Esophagus squamous epithelium (tissue), 5 donors: ENCODE measurements around the gene AAMDC. TPM values are rescaled to one million over a fixed set of nuclear protein-coding genes. Genes with fewer than 3 reads are reported as not detected.
"Not testable (repeated sequence)": the region's sequence is repeated elsewhere in the genome, so short reads cannot be mapped to it uniquely, and the experiment has no call there.

Source experiments
- DNase-seq: peaks from one replicate; lab custom pipeline; 2025; lab: John Stamatoyannopoulos, UW
- H3K27ac ChIP-seq, 4 donors: fragments of 200-600 bp; sonication (generic); one replicate each; pipeline ENCODE4 v1.5.1; 2016 to 2019; ENCODE audit warnings: mild to moderate bottlenecking in 1 of 4
- H3K27me3 ChIP-seq, 4 donors: fragments of 200-600 bp; sonication (generic); 1 replicate in 3 of 4; 2 replicates in 1 of 4; pipeline versions ENCODE4 v1.5.1 to v1.6.0; 2017 to 2021; ENCODE audit warnings: antibody characterized with exemption in 1 of 4
- H3K36me3 ChIP-seq, 3 donors: fragments of 200-600 bp; sonication (generic); one replicate each; pipeline ENCODE4 v1.5.1; 2016 to 2019
- H3K4me1 ChIP-seq, 3 donors: fragments of 200-600 bp; sonication (generic); one replicate each; pipeline ENCODE4 v1.5.1; 2017 to 2019
- H3K4me3 ChIP-seq, 4 donors: fragments of 200-600 bp; sonication (generic); 1 replicate in 3 of 4; 2 replicates in 1 of 4; pipeline ENCODE4 v1.5.1; 2016 to 2019; ENCODE audit warnings: mild to moderate bottlenecking in 2 of 4, moderate library complexity in 1 of 4
- H3K9me3 ChIP-seq, 3 donors: fragments of 200-600 bp; sonication (generic); one replicate each; pipeline ENCODE4 v1.5.1; 2016 to 2019
- CTCF ChIP-seq, 6 experiments: fragments of 450-650 bp in 4 of 6; fragments of 200-600 bp in 2 of 6; sonication (generic) in 2 of 6; IDR thresholded peaks; one replicate each; pipeline ENCODE4 v1.5.1; 2016 to 2019; ENCODE audit warnings: antibody characterized with exemption in 6 of 6, mild to moderate bottlenecking in 4 of 6, moderate library complexity in 4 of 6
- POLR2A ChIP-seq, 4 donors: fragments of 450-650 bp; IDR thresholded peaks; one replicate each; pipeline ENCODE4 v1.6.1; 2017; ENCODE audit warnings: antibody characterized with exemption in 4 of 4, mild to moderate bottlenecking in 4 of 4, moderate library complexity in 3 of 4
- WGBS, 2 donors: methylation state at CpG; one replicate each; pipeline ENCODE4 v1.1.5; 2018; 5-methylcytosine and 5-hydroxymethylcytosine counted together
- intact Hi-C: fragments of 100-400 bp; cut with DNase I; formaldehyde crosslinking; loops from one replicate; pipeline ENCODE4 v1.15.0; 2022
- total RNA-seq, 4 donors: library from RNA; depleted of rRNA; stranded (reverse); fragments of >200 nt; gene quantifications; one replicate each; pipeline ENCODE4 v1.1.0, GENCODE V29; 2016
- donor health status: DM: yes; HTN: yes; CAD: no.

Gene AAMDC
- total RNA-seq, 4 donors from 2014 or later, result 0.83 to 15.4 (median 2.2) TPM

- 0 to 1% methylated on average over 15 to 19 of the region's 19 CpGs for whole genome bisulfite sequencing, 2 donors
- H3K4me1 ChIP-seq, result peaks cover 4 to 52% (median 18%) of the 10 kb centered on the region in 3 donors
- DNase-seq, result peak; percentile 39
These were observed 1.5 kb upstream of the AAMDC start for GRCh38 chr11:77819411-77819920.

GRCh38 chr11:77819921-77820564 lies 901 bp upstream of the AAMDC start:
- TF ChIP-seq POLR2A (IDR thresholded peaks at IDR 0.05) (no peak), CTCF (IDR thresholded peaks at IDR 0.05) (no peak)
- Histone ChIP-seq H3K36me3 (no peaks in the 10 kb centered on the region), H3K4me1 (peaks cover 4 to 52% (median 18%) of the 10 kb centered on the region in 3 donors), H3K27me3 (no peaks in the 10 kb centered on the region), H3K4me3 (peak overlapping the region; percentile 70 to 98 (median 92)), H3K9me3 (no peaks in the 10 kb centered on the region), H3K27ac (peak overlapping the region; percentile 94 to 97 (median 96))
- intact Hi-C loops, result loop anchor here (5.0 kb wide), 1 partner anchor 172 kb away; the partner anchor contains the start of gene INTS4
- 0% methylated on average over 1 to 8 of the region's 55 CpGs for WGBS, 2 donors
- DNase-seq, result no peak

More at GRCh38 chr11:77819411-77819920, 1.5 kb upstream of the AAMDC start:
- Histone ChIP-seq H3K27me3 (no peaks in the 10 kb centered on the region), H3K27ac (peak overlapping the region; percentile 94 to 97 (median 96)), H3K36me3 (no peaks in the 10 kb centered on the region), H3K4me3 (peak overlapping the region; percentile 70 to 98 (median 92)), H3K9me3 (no peaks in the 10 kb centered on the region)
- TF ChIP-seq POLR2A (IDR thresholded peaks at IDR 0.05), result peak in 3 of 4 donors; percentile 18 to 77 (median 58)
- TF ChIP-seq CTCF (IDR thresholded peaks at IDR 0.05), result peak in 4 of 6 experiments; percentile 15 to 37 (median 34)
- intact Hi-C loops, result no loop called here

GRCh38 chr11:77821349-77821851 lies 456 bp downstream of the AAMDC start:
- Histone ChIP-seq H3K36me3 (no peaks in the 10 kb centered on the region), H3K4me3 (peak overlapping the region; percentile 70 to 98 (median 92)), H3K9me3 (no peaks in the 10 kb centered on the region), H3K27me3 (no peaks in the 10 kb centered on the region), H3K4me1 (peaks cover 4 to 52% (median 18%) of the 10 kb centered on the region in 3 donors), H3K27ac (peak overlapping the region; percentile 94 to 97 (median 96))
- no peak for DNase-seq
- TF ChIP-seq CTCF (IDR thresholded peaks at IDR 0.05) (no peak), POLR2A (IDR thresholded peaks at IDR 0.05) (no peak)
- intact Hi-C loops, result loop anchor here (5.0 kb wide), 1 partner anchor 171 kb away; the partner anchor contains the start of gene INTS4
- WGBS, 2 donors, result 1% methylated on average over 16 of the region's 16 CpGs

- intact Hi-C loops, result loop anchor here (5.0 kb wide), 1 partner anchor 170 kb away; the partner anchor contains the start of gene INTS4
- Histone ChIP-seq H3K4me3 (peak overlapping the region in 3 of 4 donors; percentile 70 to 95 (median 90)), H3K4me1 (peaks cover 4 to 48% (median 18%) of the 10 kb centered on the region in 3 donors)
- H3K27ac ChIP-seq, H3K9me3 ChIP-seq, H3K36me3 ChIP-seq, DNase-seq, H3K27me3 ChIP-seq: not testable (repeated sequence)
- WGBS, 2 donors, result 71 to 75% methylated on average over 12 to 13 of the region's 13 CpGs
These were observed 1.2 kb downstream of the AAMDC start for GRCh38 chr11:77822126-77822525.

- no peak for TF ChIP-seq POLR2A (IDR thresholded peaks at IDR 0.05)
- no peak for TF ChIP-seq CTCF (IDR thresholded peaks at IDR 0.05)
- Histone ChIP-seq H3K4me3 (no peak overlapping the region), H3K9me3 (no peaks in the 10 kb centered on the region), H3K36me3 (no peaks in the 10 kb centered on the region), H3K27ac (no peak overlapping the region), H3K27me3 (no peaks in the 10 kb centered on the region), H3K4me1 (peaks cover 4 to 32% (median 9%) of the 10 kb centered on the region in 3 donors)
- intact Hi-C loops, result loop anchor here (5.0 kb wide), 1 partner anchor 169 kb away; the partner anchor contains the start of gene INTS4
- WGBS, 2 donors, result 47 to 50% methylated on average over 1 of the region's 1 CpG
- DNase-seq, result no peak
These were observed 2.8 kb downstream of the AAMDC start for GRCh38 chr11:77823775-77824174.
